ENCODE measurements around the gene SERPINE1.

Gene SERPINE1

DNA sequence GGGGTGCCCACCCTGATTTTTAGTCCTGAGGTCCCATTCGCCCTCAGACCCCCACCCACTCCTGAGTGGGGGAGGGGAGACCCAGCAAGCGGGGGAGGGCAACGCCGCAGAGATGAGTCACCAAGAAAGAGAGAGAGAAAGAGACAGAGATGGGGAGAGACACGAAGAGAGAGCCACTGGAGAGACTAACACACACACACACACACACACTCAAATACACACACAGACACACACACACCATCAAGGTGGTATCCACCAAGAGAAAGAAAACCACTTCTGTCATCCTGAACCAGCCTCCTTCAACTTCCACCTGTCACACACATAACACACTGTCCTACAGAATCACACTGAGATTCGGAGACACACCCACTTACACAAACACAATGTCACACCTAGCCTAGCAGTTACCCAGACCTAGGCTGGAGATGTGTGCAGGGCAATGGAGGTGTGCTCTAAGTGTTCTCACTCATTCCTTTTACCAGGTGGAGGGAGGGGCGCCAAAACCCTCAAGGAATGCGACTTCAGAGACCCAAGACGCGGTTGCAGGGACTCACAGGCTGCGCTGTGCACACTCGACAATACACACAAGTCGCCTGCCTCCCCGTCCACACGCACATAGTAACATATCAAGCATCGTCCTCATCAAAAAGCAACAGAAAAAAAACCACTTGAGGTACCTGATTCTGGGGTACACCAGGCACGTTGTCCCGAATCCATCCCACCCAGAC is 42.4 kb downstream of the SERPINE1 start:
- DNase-seq (ENCODE audit: low read depth in 2 of 2): no peak

DNA sequence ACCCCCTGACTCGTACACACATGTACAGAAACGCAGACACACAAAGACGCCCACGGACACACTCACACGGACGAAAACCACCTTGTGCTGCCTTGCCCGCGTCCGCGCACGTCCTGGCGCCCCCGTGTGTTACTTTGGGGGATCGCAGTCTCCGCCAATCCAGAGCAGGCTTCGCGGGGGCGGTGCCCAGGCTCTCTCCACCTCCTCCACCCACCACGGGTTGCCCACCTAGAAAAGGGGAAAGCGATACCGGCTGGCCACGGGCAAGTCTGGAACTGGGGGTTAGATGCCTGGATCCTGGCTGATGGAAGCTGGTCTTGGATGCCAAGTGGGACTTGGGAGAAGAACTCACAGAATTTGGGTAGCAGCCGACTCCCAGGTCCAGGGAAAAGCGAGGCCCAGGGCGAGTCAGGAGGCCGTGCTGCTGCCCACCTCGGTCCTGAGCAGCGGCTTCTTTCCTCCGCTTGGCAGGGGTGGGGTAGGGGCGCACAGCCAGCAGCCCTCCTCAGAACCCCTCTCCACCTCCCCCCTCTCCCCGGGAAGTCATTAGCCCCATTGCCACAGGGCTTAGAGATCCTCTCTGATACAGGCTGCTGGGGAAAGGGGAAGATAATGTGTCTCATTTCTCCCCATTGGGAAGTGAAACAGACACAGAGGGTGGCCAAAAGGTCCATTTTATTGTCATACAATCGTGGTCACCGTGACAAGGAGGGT is 43.1 kb downstream of the SERPINE1 start:
- DNase-seq (ENCODE audit: low read depth in 2 of 2): peak; percentile 43 to 77

DNA sequence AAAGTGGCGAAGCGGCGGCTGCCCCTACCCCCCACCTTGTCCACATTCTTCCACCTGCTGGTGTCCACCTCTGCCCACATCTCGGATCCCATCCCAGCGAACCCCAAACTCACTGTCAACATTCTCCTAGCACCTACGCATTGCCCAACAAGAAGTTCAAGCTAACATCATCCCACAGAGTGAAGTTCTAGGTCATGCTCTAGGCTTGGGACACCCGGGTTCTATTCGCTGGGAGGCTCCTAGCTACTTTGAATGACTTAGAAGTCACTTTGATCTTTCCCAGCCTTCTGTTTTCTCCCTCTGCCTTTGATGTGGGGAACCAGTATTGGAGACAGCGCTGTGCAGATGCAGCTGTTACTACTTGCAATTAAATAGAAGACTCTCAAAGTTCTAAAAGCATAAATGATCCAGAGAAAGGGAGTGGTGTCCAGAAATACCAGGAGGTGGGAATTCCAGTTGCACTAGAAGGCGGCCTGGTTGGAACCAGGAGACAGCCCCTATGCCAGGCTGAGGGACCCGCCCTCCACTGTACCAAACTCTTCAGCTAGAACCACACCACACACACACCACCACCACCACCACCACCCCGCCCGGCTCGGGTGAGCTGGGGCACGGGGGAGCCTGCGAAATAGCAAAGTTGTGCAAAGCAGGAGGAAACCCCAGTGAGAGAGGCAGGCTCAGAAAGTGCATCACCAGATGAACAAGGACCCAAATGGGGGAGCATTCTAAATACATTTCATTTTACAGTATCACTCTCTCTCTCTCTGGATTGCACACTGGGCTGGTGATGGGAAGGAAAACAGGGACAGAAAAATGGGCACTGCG is 43.9 kb downstream of the SERPINE1 start:
- no peak for DNase-seq (ENCODE audit: low read depth in 2 of 2)

DNA sequence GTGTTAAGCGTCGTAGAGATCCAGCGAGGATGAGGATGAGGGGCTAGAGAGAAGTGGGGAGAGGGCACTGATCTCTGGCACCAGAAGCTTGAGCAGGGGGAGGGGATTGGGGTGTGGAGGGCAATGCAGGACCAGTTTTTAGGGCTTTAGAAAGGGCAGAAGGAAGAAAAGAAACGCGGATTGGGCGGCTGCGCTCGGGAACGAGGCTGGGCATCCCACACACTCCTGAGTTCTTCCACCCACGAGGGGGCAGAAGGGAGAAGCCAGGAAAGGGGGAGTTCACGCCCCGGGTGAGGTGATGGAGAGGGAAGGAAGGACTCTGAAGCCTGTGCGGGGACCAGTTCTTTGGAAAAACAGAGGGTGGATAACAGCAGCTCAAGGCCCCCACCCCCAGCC is 44.5 kb downstream of the SERPINE1 start:
- no peak for DNase-seq (ENCODE audit: low read depth in 2 of 2)

DNA sequence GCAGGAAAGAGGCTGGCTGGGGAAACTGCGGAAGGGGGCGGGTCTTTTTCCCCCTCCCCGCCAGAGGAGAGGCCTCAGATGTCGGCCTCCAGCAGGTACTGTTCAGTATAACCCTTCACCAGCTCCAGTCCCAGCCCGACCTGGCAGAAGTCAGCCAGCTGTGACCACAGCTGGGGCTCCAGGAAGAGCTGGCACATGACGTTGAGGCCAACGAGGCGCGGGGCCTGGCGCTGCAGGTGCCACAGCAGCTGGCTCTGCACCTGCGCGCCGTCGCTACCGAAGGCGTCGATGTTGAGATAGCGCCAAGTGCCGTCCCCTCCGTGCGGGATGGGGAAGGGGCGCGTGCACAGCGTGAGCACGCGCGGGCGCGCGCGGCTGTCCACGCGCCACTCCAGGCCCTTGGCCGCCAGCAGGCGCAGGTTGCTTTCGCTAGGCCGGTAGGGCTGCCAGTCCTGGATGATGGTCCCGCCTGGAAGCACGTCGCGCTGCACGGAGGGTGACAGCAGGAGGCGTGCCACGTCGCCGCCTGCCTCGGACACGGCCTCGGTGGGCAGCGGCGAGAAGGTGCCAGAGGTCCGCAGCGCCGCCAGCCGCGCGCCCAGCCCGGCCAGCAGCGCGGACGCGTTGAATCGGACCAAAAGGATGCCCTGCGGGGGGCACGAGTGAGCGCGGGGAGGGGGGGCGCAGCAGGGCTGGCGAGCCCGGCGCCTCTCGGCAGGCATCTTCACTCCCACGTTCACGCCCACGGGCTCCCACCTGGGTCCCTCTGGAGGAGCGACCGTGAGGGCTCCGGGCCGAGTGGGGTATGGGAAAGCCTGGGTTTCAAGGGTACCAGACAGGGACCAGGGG is 45.3 kb downstream of the SERPINE1 start:
- DNase-seq (ENCODE audit: low read depth in 2 of 2): no peak

DNA sequence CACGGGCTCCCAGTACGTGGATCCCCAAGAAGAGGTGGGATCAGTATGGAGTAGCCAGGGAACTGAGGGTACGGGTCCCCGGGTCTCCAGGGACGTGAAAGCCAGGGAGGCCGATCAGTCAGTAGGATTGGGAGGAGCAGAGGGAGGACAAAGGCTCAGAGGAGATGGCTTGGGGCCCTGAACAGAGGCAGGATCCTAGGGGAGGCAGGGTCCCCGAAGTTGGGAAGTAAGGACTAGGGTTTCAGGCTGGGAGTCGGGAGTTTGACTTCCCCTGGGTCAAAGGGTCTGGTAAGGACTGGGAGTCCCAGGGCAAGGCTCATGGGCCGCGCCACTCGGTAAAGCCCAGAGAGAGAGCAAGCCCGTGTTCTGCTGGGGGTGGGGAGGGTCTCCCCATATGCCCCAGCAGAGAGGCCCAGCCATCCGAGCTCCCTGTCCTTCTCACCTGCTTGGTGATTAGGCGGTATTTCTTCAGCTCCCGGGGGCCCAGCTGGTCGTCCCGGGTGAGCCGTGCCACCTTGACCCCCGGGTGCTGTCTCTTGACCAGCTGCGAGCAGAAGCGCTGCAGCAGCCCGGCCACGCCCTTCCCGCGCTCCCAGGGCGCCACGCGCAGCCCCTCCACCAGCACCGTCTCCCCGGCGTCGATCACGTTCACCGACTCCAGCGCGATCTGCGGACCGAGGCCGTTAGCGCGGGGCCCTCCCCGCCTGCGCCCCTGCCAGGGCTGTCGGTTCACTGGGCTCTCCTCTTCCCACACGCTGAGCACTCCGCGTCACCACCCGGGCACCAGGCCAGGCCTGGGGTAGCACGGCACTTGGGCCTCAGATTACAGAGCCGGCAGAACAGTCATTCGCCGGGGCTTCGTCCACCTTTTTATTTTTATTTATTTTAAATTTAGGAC is 46.2 kb downstream of the SERPINE1 start:
- no peak for DNase-seq (ENCODE audit: low read depth in 2 of 2)

DNA sequence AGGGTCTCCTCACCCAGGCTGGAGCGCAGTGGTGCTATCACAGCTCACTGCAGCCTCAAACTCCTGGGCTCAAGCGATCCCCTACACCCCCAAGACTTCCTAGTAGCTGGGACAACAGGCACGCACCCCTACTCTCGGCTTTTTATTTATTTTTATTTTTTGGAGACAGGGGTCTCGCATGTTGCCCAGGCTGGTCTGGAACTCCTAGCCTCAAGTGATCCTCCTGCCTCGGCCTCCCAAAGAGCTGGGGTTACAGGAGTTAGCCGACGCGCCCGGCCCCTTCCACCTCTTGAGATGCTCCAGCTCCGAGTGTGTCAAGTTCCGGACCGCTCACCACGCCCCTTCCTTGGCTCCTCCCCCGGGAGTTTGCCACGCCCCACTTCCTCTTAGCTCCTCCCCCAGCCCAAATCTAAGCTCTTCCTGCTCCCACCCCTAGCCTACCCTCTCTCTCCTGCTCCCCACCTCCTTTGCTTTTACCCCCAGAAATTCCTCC is 46.9 kb downstream of the SERPINE1 start:
- DNase-seq (ENCODE audit: low read depth in 2 of 2): peak; percentile 52 to 60

DNA sequence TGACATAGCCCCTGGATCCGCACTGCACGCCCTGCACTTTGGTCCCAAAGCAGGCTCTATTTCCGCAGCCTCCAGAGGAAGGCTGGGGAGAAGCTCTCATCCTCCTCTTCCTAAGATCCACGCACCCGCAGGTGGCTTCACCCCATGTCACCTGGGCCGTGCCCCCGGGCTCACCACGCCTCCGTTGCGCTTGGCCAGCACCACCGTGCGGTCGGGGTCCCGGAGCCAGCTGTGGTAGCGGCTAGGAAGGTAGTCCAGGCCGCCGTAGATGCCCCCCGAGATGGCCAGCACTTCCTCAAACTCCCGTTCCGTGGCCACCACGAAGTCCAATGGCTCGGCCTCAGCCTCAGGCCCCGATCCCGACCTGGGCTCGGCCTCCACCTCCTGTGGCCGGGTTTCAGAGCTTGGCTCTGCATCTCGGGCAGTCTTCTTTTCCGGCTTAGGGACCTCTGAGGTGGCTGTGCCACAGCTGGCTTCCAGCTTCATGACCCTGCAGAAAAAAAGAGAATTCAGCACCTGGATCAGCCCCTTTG is 47.5 kb downstream of the SERPINE1 start:
- DNase-seq (ENCODE audit: low read depth in 2 of 2): no peak

DNA sequence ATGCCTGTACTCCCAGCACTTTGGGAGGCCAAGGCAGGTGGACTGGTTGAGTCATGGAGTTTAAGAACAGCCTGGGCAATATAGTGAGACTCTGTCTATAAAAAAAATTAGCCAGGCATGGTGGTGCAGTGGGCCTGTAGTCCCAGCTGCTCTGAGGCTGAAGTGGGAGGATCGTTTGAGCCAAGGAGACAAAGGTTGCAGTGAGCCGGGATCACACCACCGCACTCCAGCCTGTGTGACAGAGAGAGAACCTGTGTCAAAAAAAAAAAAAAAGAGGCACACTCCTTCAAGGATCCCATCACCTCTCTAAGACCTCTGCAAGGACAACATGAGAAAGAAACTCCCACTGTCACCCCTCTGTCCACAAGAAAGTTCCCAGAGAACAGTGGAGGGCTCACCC is 48.8 kb downstream of the SERPINE1 start:
- DNase-seq (ENCODE audit: low read depth in 2 of 2): no peak

DNA sequence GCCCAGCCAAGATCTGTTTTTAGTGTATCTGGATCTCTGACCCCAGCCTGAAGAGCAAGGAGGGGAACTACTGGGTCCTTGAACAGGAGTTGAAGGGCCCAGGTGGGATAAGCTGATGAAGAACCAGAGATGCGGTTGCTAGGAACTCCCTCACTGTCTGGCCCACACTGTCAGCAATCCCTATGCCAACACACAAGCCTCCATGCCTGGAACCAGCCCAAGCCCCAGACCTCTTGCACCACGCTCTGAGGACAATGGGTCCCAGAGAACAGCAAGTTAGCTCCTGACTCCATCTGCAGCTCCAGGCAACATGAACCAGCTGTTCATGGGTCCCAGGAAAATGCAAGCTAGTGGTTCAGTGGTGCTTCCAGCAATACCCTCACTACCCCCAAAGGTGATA is 50.7 kb downstream of the SERPINE1 start:
- no peak for DNase-seq (ENCODE audit: low read depth in 2 of 2)

DNA sequence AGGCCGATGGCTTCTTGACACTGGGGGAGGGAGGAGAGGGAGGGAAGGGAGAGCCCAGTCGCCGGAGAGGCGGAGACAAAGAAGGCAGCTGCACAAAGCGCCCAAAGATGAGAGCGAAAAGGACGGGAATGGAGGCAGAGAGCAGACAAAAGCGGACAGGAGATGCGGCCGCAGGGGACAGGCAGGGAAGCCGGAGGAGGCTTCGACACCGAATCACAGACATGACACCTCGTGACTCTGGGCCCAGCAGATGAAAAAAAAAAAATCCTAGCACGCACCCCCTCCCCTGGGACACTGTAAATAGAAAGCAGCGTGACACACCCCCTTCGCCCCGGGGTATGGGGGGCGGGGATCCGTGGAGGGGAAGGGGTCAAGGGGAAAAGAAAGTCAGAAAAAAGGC is 52.2 kb downstream of the SERPINE1 start:
- DNase-seq (ENCODE audit: low read depth in 2 of 2): no peak

DNA sequence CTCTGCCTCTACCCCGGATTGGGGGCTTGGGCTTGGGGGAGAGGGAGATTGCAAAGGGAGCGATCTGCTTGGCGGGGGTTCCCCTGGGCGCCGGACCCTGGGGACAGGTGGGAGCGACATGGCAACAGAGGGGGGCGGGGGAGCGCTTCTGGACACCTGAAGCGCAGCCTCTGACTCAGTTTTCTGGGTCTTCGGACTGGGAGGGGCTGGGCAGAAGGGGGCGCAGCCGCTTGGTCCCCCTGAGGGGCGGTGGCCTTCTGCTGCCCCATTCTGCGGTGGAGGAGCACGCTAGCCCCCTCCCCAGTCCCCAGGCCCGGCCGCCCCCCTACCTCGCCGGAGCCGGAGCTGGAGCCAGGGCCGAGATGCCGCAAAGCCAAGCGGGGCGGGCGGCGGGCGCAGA is 52.8 kb downstream of the SERPINE1 start:
- DNase-seq (ENCODE audit: low read depth in 2 of 2): no peak

DNA sequence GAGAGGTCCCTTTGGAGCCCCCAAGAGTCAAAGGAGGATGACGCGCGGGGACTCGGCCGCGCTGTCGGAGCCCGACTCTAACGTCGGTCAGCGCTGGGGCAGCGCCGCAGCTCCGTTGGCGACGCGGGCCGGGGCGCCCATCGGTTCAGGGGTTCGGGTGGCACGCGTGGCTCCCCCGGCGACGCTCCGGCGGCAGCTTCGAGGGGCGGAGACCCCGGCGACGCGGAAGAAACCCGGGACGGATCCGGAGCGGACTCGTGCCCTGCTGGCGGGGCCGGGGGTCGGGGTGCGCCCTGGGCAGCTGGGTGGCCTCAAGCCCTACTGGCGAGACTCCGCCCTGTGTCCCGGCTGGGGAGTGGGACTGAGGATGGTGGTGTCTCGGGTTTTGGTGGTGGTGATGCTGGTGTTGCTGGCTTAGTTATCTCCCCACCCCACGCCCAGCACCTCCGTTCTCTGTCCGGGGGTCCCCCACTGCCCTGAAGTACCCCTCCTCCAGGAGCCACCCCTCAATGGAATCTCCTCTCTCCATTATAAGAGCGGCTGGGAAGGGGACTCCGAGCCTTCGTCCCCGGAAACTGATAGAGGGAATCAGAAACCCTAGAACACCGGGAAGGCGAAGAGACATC is 53.3 kb downstream of the SERPINE1 start, which contains the start of gene NAT16:
TSS of gene NAT16 (minus strand) at position 164 of the 626 bp plus-strand sequence. CDS start 5,486 bp downstream, outside the sequence.
- DNase-seq (ENCODE audit: low read depth in 2 of 2): no peak

DNA sequence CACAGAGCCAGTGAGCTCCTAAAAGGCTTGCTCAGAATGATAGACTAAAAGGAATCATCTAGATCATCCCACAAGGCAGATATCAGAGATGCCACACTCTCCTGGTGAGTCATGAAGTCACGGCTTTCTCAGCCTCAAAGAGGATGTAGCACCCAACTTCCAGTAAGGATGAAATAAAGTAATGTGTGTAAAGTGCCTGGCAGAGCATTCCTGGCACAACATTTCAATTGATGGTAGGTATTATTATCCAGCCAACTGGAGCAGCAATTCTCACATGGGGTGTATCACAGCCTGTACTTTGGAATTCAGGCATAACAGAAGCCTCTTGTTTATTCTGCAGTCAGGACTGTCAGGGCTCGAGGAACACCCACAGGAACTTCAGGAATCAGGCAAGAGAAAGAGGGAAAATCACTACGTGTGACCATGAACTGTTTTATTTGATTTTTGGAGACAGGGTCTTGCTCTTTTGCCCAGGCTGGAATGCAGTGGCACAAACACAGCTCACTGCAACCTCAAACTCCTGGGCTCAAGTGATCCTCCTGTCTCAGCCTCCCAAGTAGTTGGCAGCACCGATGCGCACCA is 58.4 kb downstream of the SERPINE1 start:
- DNase-seq (ENCODE audit: low read depth in 2 of 2): no peak

DNA sequence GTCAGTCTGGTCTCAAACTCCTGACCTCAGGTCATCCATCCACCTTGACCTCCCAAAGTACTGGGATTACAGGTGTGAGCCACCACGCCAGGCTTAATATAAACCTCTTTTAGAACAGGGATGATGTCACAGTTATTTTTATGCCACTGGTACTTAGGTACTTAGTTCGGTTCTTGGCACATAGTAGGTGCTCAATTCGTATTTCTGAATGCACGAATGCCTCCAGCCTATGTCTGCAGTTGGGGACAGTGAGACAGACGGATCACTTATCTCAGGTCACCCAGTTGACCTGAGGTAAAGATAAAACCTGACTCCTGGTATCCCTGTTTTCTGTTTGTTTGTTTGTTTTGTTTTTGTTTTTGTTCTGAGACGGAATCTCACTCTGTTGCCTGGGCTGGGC is 59.3 kb downstream of the SERPINE1 start:
- DNase-seq (ENCODE audit: low read depth in 2 of 2): no peak

DNA sequence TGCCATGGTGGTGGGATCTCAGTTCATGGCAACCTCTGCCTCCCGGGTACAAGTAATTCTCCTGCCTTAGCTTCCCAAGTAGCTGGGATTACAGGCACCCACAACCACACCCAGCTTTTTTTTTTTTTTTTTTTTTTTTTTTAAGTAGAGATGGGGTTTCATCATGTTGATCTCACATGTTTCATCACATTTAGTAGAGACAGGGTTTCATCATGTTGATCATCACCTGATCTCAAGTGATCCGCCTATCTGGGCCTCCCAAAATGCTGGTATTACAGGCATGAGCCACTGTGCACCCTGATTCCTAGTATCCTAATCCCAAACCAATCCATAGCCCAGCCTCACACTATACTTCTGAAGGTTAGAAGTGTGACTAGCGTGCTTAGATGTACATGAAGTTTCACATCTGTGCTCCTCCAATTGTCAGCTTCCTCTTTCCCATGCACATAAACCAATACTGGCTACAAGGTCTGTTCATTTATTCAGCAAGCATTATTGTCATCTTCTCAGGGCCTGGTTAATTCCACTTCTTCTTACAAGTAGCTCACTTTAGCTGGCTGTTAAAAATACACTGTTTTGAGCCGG is 60.0 kb downstream of the SERPINE1 start:
- no peak for DNase-seq (ENCODE audit: low read depth in 2 of 2)

Data from stimulated activated CD4-positive, alpha-beta T cell treated with anti-CD3 and anti-CD28 coated beads, Interleukin-15, amount 100 ng/mL, for 48 hours (primary cell).